GM19324 (cell line): ENCODE results near the gene INSR.
A peak's percentile ranks its signal among the peaks of the same experiment; 100 is the strongest.
"Not testable (repeated sequence)": the region's sequence is repeated elsewhere in the genome, so short reads cannot be mapped to it uniquely, and the experiment has no call there.

Experiments used
- ATAC-seq: cut with Tn5 transposase; IDR thresholded peaks from one replicate; pipeline ENCODE4 v1.9.1; 2021; ENCODE audit warnings: mild to moderate bottlenecking, moderate library complexity; ENCODE audit not compliant: unreplicated experiment, low FRiP score

The INSR gene

GRCh38 chr19:7293762-7294557 lies at the start of gene INSR:
INSR (minus strand) TSS chr19:7294414; CDS start chr19:7293891, 523 bp downstream.
- peak; percentile 66 for ATAC-seq

- ATAC-seq, result no peak
Measured at GRCh38 chr19:7342143-7342542, 47.9 kb upstream of the INSR start.

GRCh38 chr19:7340959-7341837 lies 47.0 kb upstream of the INSR start:
- no peak for ATAC-seq

GRCh38 chr19:7337380-7338194 lies 43.4 kb upstream of the INSR start:
- peak; percentile 75 for ATAC-seq

- no peak for ATAC-seq
Measured at GRCh38 chr19:7336321-7336973, 42.2 kb upstream of the INSR start.

GRCh38 chr19:7333198-7334118 lies 39.2 kb upstream of the INSR start:
- no peak for ATAC-seq

GRCh38 chr19:7331446-7331845 lies 37.2 kb upstream of the INSR start:
- ATAC-seq, result no peak

- no peak for ATAC-seq
Measured at GRCh38 chr19:7328647-7329046, 34.4 kb upstream of the INSR start.

- no peak for ATAC-seq
Measured at GRCh38 chr19:7327802-7328201, 33.6 kb upstream of the INSR start.

- no peak for ATAC-seq
Measured at GRCh38 chr19:7326105-7326877, 32.1 kb upstream of the INSR start.

GRCh38 chr19:7318176-7318575 lies 24.0 kb upstream of the INSR start:
- ATAC-seq, result no peak

- ATAC-seq, result no peak
Measured at GRCh38 chr19:7312816-7313215, 18.6 kb upstream of the INSR start.

GRCh38 chr19:7311911-7312310 lies 17.7 kb upstream of the INSR start:
- no peak for ATAC-seq

- ATAC-seq, result not testable (repeated sequence)
Measured at GRCh38 chr19:7308327-7308726, 14.1 kb upstream of the INSR start.

GRCh38 chr19:7307590-7308218 lies 13.5 kb upstream of the INSR start:
- ATAC-seq, result no peak

- no peak for ATAC-seq
Measured at GRCh38 chr19:7304200-7304599, 10.0 kb upstream of the INSR start.

- ATAC-seq, result no peak
Measured at GRCh38 chr19:7303470-7303869, 9.3 kb upstream of the INSR start.

GRCh38 chr19:7301525-7301924 lies 7.3 kb upstream of the INSR start:
- ATAC-seq, result no peak
